ENCODE results near the gene IFNAR1.

Gene IFNAR1

GRCh38 chr21:33292724-33293123, 32.0 kb upstream of the IFNAR1 start:
- Histone ChIP-seq H3K9me3 (ENCODE audit: insufficient read depth, low read depth, low read length) (no peaks in the 10 kb centered on the region), H3K36me3 (ENCODE audit: insufficient read depth, low read length) (no peaks in the 10 kb centered on the region), H3K9ac (ENCODE audit: low read depth, low read length) (no peak overlapping the region), H3K27ac (ENCODE audit: low read depth, low read length) (no peak overlapping the region), H3K4me3 (ENCODE audit: low read length) (no peak overlapping the region), H3K4me1 (ENCODE audit: insufficient read depth, low read length) (no peaks in the 10 kb centered on the region), H3K27me3 (ENCODE audit: insufficient read depth, low read length) (no peaks in the 10 kb centered on the region)
- 98% methylated on average over 5 of the region's 5 CpGs for WGBS

DNA sequence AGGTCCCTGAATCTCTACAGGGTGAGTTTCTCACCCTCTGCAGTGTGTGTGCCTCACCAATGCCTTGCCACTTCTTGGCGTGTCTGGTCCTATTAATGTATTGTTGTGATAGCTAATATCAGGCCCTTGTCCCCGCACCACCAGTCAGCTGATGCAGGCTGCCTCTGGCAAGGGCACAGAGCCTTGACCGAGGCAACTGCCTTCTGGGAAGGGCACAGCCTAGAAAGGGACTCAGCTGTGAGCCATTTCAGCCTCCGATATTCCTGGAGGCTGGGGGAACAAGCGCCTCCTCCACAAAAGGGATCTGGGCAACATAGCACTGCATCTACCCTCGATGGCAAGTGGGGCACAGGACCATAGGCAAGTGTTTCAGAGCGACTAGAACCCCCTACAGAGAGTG, 31.6 kb upstream of the IFNAR1 start:
- H3K27ac ChIP-seq (ENCODE audit: low read depth, low read length) = no peak overlapping the region
- H3K9me3 ChIP-seq (ENCODE audit: insufficient read depth, low read depth, low read length) = no peaks in the 10 kb centered on the region
- H3K9ac ChIP-seq (ENCODE audit: low read depth, low read length) = no peak overlapping the region
- 91% methylated on average over 7 of the region's 7 CpGs for WGBS
- no peak overlapping the region for H3K4me3 ChIP-seq (ENCODE audit: low read length)
- no peaks in the 10 kb centered on the region for H3K4me1 ChIP-seq (ENCODE audit: insufficient read depth, low read length)
- H3K36me3 ChIP-seq (ENCODE audit: insufficient read depth, low read length) = no peaks in the 10 kb centered on the region
- H3K27me3 ChIP-seq (ENCODE audit: insufficient read depth, low read length) = no peaks in the 10 kb centered on the region

DNA sequence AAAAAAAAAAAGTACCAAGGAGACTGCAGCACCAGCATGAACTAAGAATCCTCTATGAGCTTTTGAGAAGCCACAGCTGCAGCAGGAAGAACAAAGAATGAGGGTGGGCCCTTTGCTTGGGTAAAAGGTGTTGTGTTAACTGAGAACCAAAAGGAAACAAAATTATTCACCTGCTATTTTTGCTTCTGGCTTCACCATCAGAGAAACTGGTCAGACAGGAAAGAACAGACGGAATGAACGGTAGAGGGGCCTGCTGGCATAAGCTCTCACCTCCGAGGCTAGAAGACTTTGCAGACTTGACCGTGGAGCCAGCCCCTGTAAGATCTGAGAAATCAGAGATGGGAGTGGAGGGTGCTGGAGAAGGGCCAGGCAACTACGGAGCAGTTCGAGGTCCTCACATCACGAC, 31.0 kb upstream of the IFNAR1 start:
- no peaks in the 10 kb centered on the region for H3K9me3 ChIP-seq (ENCODE audit: insufficient read depth, low read depth, low read length)
- no peak overlapping the region for H3K9ac ChIP-seq (ENCODE audit: low read depth, low read length)
- no peaks in the 10 kb centered on the region for H3K36me3 ChIP-seq (ENCODE audit: insufficient read depth, low read length)
- no peaks in the 10 kb centered on the region for H3K4me1 ChIP-seq (ENCODE audit: insufficient read depth, low read length)
- no peak overlapping the region for H3K27ac ChIP-seq (ENCODE audit: low read depth, low read length)
- H3K27me3 ChIP-seq (ENCODE audit: insufficient read depth, low read length) = no peaks in the 10 kb centered on the region
- H3K4me3 ChIP-seq (ENCODE audit: low read length) = no peak overlapping the region
- 87% methylated on average over 7 of the region's 7 CpGs for WGBS

DNA sequence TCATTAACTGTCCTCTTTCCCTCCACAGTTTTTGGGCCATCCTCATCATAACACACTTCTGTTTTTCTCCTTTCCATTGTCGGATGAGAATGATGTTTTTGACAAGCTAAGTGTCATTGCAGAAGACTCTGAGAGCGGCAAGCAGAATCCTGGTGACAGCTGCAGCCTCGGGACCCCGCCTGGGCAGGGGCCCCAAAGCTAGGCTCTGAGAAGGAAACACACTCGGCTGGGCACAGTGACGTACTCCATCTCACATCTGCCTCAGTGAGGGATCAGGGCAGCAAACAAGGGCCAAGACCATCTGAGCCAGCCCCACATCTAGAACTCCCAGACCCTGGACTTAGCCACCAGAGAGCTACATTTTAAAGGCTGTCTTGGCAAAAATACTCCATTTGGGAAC, 28.6 kb upstream of the IFNAR1 start:
- Histone ChIP-seq H3K27me3 (ENCODE audit: insufficient read depth, low read length) (no peaks in the 10 kb centered on the region), H3K27ac (ENCODE audit: low read depth, low read length) (no peak overlapping the region), H3K36me3 (ENCODE audit: insufficient read depth, low read length) (no peaks in the 10 kb centered on the region), H3K9ac (ENCODE audit: low read depth, low read length) (no peak overlapping the region), H3K9me3 (ENCODE audit: insufficient read depth, low read depth, low read length) (no peaks in the 10 kb centered on the region), H3K4me3 (ENCODE audit: low read length) (no peak overlapping the region), H3K4me1 (ENCODE audit: insufficient read depth, low read length) (no peaks in the 10 kb centered on the region)
- WGBS = 94% methylated on average over 6 of the region's 6 CpGs

GRCh38 chr21:33299181-33299752, 25.5 kb upstream of the IFNAR1 start:
- Histone ChIP-seq H3K27ac (ENCODE audit: low read depth, low read length) (no peak overlapping the region), H3K4me3 (ENCODE audit: low read length) (no peak overlapping the region), H3K36me3 (ENCODE audit: insufficient read depth, low read length) (no peaks in the 10 kb centered on the region), H3K9me3 (ENCODE audit: insufficient read depth, low read depth, low read length) (no peaks in the 10 kb centered on the region), H3K9ac (ENCODE audit: low read depth, low read length) (no peak overlapping the region), H3K4me1 (ENCODE audit: insufficient read depth, low read length) (no peaks in the 10 kb centered on the region), H3K27me3 (ENCODE audit: insufficient read depth, low read length) (no peaks in the 10 kb centered on the region)
- WGBS = 83% methylated on average over 5 of the region's 5 CpGs

DNA sequence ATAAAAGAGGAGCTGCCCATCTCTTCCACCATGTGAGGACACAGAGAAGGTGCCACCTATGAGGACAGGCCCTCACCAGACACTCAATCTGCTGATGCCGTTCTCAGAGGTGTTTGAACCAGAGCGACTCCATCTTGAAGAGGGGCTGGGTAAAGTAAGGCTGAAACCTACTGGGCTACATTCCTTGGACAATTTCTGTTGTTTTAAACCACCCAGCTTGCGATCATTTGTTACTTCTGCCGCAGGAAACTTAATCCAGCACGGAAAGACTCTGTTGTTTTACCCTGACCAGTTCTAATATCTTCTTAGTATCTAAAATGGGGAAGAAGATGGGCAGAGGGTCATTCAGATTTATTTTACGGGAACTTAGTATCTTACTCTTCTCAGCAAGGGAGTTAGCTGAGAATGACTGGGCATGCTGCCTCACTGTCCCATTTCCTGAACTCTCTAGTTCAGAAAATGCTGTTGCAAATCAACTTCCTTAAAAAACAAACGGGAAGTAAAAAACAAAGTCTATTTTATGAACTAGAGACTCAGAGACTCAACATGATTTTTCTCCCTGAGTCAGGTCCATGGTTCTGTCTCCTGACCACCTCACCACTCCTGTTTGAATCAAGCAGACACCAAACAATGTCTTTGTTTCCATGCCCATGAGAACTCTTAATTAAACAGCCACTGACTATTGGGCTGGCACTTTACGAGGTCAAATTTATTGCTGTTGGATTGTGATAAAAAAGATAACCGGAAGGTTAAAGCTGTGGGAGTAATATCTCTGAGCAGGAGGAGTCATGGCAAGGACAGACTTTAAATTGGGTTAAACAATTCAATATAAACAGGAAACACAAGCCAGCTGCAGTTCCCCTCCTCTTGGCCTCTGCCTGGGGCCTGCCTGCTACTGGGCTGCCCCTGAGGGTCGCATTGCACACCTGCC, 23.8 kb upstream of the IFNAR1 start:
- 90% methylated on average over 10 of the region's 10 CpGs for WGBS
- Histone ChIP-seq H3K36me3 (ENCODE audit: insufficient read depth, low read length) (no peaks in the 10 kb centered on the region), H3K27ac (ENCODE audit: low read depth, low read length) (no peak overlapping the region), H3K4me3 (ENCODE audit: low read length) (no peak overlapping the region), H3K4me1 (ENCODE audit: insufficient read depth, low read length) (no peaks in the 10 kb centered on the region), H3K27me3 (ENCODE audit: insufficient read depth, low read length) (no peaks in the 10 kb centered on the region), H3K9ac (ENCODE audit: low read depth, low read length) (no peak overlapping the region), H3K9me3 (ENCODE audit: insufficient read depth, low read depth, low read length) (no peaks in the 10 kb centered on the region)

GRCh38 chr21:33301632-33302002, 23.2 kb upstream of the IFNAR1 start:
- H3K9me3 ChIP-seq (ENCODE audit: insufficient read depth, low read depth, low read length) = no peaks in the 10 kb centered on the region
- no peak overlapping the region for H3K9ac ChIP-seq (ENCODE audit: low read depth, low read length)
- H3K27me3 ChIP-seq (ENCODE audit: insufficient read depth, low read length) = no peaks in the 10 kb centered on the region
- no peak overlapping the region for H3K4me3 ChIP-seq (ENCODE audit: low read length)
- H3K36me3 ChIP-seq (ENCODE audit: insufficient read depth, low read length) = no peaks in the 10 kb centered on the region
- H3K27ac ChIP-seq (ENCODE audit: low read depth, low read length) = no peak overlapping the region
- WGBS = 94% methylated on average over 2 of the region's 2 CpGs
- H3K4me1 ChIP-seq (ENCODE audit: insufficient read depth, low read length) = no peaks in the 10 kb centered on the region

DNA sequence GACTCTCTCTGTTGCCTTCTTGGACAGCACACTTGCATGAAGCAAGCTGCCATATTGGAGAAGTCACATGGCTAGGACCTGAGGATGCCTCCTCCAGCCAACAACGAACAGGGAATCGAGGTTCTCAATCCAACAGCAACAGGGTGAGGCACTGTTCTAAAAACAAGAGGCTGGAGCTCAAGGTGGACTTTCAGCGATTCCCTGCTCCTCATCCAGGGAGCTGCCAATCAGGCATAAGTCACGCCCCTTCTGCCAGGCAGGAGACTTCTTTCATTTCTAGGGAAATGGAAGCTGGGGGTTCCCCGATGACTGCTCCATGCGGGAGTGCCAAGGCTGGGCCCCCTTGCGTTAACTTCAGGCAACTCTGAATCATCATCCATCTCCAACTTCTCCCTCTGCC, 22.7 kb upstream of the IFNAR1 start:
- Histone ChIP-seq H3K27me3 (ENCODE audit: insufficient read depth, low read length) (no peaks in the 10 kb centered on the region), H3K9ac (ENCODE audit: low read depth, low read length) (no peak overlapping the region), H3K9me3 (ENCODE audit: insufficient read depth, low read depth, low read length) (no peaks in the 10 kb centered on the region), H3K4me3 (ENCODE audit: low read length) (no peak overlapping the region), H3K27ac (ENCODE audit: low read depth, low read length) (no peak overlapping the region), H3K4me1 (ENCODE audit: insufficient read depth, low read length) (no peaks in the 10 kb centered on the region), H3K36me3 (ENCODE audit: insufficient read depth, low read length) (no peaks in the 10 kb centered on the region)
- 89% methylated on average over 7 of the region's 7 CpGs for WGBS

- H3K4me3 ChIP-seq (ENCODE audit: low read length) = no peak overlapping the region
- H3K27me3 ChIP-seq (ENCODE audit: insufficient read depth, low read length) = no peaks in the 10 kb centered on the region
- 89% methylated on average over 7 of the region's 7 CpGs for WGBS
- no peaks in the 10 kb centered on the region for H3K4me1 ChIP-seq (ENCODE audit: insufficient read depth, low read length)
- no peaks in the 10 kb centered on the region for H3K9me3 ChIP-seq (ENCODE audit: insufficient read depth, low read depth, low read length)
- no peak overlapping the region for H3K27ac ChIP-seq (ENCODE audit: low read depth, low read length)
- no peak overlapping the region for H3K9ac ChIP-seq (ENCODE audit: low read depth, low read length)
- no peaks in the 10 kb centered on the region for H3K36me3 ChIP-seq (ENCODE audit: insufficient read depth, low read length)
Observed at GRCh38 chr21:33302796-33303195, 22.0 kb upstream of the IFNAR1 start.

DNA sequence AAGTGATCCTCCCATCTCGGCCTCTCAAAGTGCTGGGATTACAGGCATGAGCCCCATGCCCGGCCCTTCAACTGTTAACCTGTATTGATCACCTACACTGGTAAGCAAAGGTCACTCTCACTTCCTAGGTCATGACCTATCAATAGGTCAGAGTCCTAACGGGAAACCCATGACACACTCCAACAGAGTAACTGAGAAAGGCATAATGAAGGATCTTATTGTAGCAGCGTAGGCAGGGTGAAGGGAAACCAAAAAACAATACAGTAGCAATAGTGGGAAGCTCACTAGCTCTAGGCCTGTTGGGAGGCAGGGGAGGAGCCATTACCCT, 19.5 kb upstream of the IFNAR1 start:
- WGBS = 89% methylated on average over 4 of the region's 4 CpGs
- H3K4me1 ChIP-seq (ENCODE audit: insufficient read depth, low read length) = no peaks in the 10 kb centered on the region
- H3K27ac ChIP-seq (ENCODE audit: low read depth, low read length) = no peak overlapping the region
- H3K9me3 ChIP-seq (ENCODE audit: insufficient read depth, low read depth, low read length) = no peaks in the 10 kb centered on the region
- H3K27me3 ChIP-seq (ENCODE audit: insufficient read depth, low read length) = no peaks in the 10 kb centered on the region
- no peak overlapping the region for H3K4me3 ChIP-seq (ENCODE audit: low read length)
- H3K9ac ChIP-seq (ENCODE audit: low read depth, low read length) = no peak overlapping the region
- H3K36me3 ChIP-seq (ENCODE audit: insufficient read depth, low read length) = no peaks in the 10 kb centered on the region

GRCh38 chr21:33305938-33306337, 18.8 kb upstream of the IFNAR1 start:
- Histone ChIP-seq H3K9me3 (ENCODE audit: insufficient read depth, low read depth, low read length) (no peaks in the 10 kb centered on the region), H3K4me3 (ENCODE audit: low read length) (no peak overlapping the region), H3K36me3 (ENCODE audit: insufficient read depth, low read length) (no peaks in the 10 kb centered on the region), H3K27me3 (ENCODE audit: insufficient read depth, low read length) (no peaks in the 10 kb centered on the region), H3K4me1 (ENCODE audit: insufficient read depth, low read length) (no peaks in the 10 kb centered on the region), H3K27ac (ENCODE audit: low read depth, low read length) (no peak overlapping the region), H3K9ac (ENCODE audit: low read depth, low read length) (no peak overlapping the region)
- whole genome bisulfite sequencing = 88% methylated on average over 2 of the region's 2 CpGs
